ENCODE results near the gene IFNL3. TPM values are rescaled to one million over a fixed set of nuclear protein-coding genes. Genes with fewer than 3 reads are reported as not detected.

Gene IFNL3
- total and polyA plus RNA-seq, 2 of the 13 experiments (the other 11 are each of a cell fraction or from before 2014, with no cell fraction given), result not detected

DNA sequence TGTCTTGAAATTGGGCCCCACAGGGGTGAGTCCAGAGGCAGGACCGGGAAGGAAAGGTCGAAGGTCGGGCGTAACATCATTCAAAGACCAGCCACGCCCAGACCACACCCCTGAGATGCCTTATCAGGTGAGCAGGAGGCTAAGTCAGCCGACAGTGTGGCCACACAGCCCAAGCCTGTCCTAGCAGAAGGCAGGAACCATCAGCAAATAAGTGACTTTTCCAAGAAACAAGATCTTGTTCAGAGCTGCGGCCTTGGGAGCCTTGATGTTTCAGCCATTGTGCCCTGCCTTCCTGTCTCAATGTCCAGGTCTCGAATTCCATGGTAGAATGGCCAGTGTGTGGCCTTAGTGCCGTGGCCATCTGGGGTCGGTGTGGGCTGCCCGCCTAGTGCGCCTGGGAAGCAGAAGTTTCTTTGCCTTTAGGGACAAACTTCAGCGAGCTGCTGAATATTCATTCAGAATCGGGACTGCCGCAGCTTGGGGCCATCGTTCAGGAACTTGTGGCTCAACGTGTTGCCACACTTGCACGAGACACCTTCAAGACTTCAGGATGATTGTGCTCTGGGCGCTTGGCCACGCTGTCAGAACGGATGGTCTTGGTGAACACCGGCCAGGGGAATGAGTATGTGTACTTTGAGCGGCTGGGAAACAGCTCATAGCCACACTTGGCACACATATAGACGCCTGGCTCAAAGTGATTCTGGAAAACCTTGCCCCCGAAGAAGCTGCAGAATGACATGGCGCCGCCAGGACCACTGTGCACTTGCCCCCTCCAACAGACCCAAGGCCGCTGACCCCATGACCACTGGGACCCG is 9.9 kb upstream of the IFNL3 start:
- FAIRE-seq, result no peak
- 20% methylated on average over 8 of the region's 29 CpGs for WGBS (ENCODE audit: low lambda C conversion rate)
- DNase-seq (ENCODE audit: low spot score), result no peak
- peaks cover 10% of the 10 kb centered on the region for H3K4me1 ChIP-seq (ENCODE audit: insufficient read depth, low read length)
- no peaks in the 10 kb centered on the region for H4K20me1 ChIP-seq (ENCODE audit: insufficient read depth, low read length)
- H3K79me2 ChIP-seq (ENCODE audit: insufficient read depth, low read length), result no peaks in the 10 kb centered on the region
- H3K36me3 ChIP-seq (replicated peaks in 1 of 2; ENCODE audit: control insufficient read depth in 1 of 2, insufficient read depth in 2 of 2, low read length in 2 of 2), result no peaks in the 10 kb centered on the region
- ChIA-PET POLR2A (no interaction called here), CTCF (ENCODE audit: low intra/inter-chr PET ratio, low total read pairs) (no interaction called here)
- no peak overlapping the region for H3K4me3 ChIP-seq (replicated peaks in 1 of 3; ENCODE audit: insufficient read depth in 1 of 3, low read depth in 2 of 3, low read length in 3 of 3)
- no peaks in the 10 kb centered on the region for H3K9me3 ChIP-seq (ENCODE audit: low read length)
- ATAC-seq, result peak; percentile 65
- no peak overlapping the region for H3K4me2 ChIP-seq (ENCODE audit: low read depth, low read length)
- in situ Hi-C loops (cut with HindIII; ENCODE audit: extremely low pct_ligation_motif_present, low pct_unique_long_range_greater_than_20kb) (no loop called here), intact Hi-C loops (cut with micrococcal nuclease; ENCODE audit: unreplicated experiment) (no loop called here)
- no peak overlapping the region for H3K27ac ChIP-seq (ENCODE audit: extremely low read length, insufficient read depth, low read length)
- no TSS peak for BruUV-seq (replicated peaks)
- H3K27me3 ChIP-seq (ENCODE audit: control insufficient read depth in 1 of 2, insufficient read depth in 2 of 2, low read length in 2 of 2), result peaks cover 0 to 6% of the 10 kb centered on the region in 2 experiments; a peak in 2 of 5 replicates
- TF ChIP-seq, protein P1, sequence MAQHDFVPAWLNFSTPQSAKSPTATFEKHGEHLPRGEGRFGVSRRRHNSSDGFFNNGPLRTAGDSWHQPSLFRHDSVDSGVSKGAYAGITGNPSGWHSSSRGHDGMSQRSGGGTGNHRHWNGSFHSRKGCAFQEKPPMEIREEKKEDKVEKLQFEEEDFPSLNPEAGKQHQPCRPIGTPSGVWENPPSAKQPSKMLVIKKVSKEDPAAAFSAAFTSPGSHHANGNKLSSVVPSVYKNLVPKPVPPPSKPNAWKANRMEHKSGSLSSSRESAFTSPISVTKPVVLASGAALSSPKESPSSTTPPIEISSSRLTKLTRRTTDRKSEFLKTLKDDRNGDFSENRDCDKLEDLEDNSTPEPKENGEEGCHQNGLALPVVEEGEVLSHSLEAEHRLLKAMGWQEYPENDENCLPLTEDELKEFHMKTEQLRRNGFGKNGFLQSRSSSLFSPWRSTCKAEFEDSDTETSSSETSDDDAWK (CRISPR knock-in tag; IDR thresholded peaks at IDR 0.05), result no peak
- TF ChIP-seq, protein P2, sequence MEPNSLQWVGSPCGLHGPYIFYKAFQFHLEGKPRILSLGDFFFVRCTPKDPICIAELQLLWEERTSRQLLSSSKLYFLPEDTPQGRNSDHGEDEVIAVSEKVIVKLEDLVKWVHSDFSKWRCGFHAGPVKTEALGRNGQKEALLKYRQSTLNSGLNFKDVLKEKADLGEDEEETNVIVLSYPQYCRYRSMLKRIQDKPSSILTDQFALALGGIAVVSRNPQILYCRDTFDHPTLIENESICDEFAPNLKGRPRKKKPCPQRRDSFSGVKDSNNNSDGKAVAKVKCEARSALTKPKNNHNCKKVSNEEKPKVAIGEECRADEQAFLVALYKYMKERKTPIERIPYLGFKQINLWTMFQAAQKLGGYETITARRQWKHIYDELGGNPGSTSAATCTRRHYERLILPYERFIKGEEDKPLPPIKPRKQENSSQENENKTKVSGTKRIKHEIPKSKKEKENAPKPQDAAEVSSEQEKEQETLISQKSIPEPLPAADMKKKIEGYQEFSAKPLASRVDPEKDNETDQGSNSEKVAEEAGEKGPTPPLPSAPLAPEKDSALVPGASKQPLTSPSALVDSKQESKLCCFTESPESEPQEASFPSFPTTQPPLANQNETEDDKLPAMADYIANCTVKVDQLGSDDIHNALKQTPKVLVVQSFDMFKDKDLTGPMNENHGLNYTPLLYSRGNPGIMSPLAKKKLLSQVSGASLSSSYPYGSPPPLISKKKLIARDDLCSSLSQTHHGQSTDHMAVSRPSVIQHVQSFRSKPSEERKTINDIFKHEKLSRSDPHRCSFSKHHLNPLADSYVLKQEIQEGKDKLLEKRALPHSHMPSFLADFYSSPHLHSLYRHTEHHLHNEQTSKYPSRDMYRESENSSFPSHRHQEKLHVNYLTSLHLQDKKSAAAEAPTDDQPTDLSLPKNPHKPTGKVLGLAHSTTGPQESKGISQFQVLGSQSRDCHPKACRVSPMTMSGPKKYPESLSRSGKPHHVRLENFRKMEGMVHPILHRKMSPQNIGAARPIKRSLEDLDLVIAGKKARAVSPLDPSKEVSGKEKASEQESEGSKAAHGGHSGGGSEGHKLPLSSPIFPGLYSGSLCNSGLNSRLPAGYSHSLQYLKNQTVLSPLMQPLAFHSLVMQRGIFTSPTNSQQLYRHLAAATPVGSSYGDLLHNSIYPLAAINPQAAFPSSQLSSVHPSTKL (CRISPR knock-in tag; IDR thresholded peaks at IDR 0.05), result no peak
- H3K9ac ChIP-seq (ENCODE audit: insufficient read depth, low read depth, low read length), result no peak overlapping the region
- H2AFZ ChIP-seq (ENCODE audit: low read length), result no peak overlapping the region
